Transverse colon (tissue), 4 donors: ENCODE data around the gene NCDN. TPM values are rescaled to one million over a fixed set of nuclear protein-coding genes. Genes with fewer than 3 reads are reported as not detected.

Experiments
- DNase-seq: peaks from one replicate; pipeline ENCODE4 v3.0.0-alpha.2; 2019
- H3K27ac ChIP-seq, 4 donors: fragments of 200-600 bp; sonication (generic); 2 replicates each; pipeline ENCODE4 v1.5.1; 2016 to 2018; ENCODE audit warnings: inconsistent platforms in 4 of 4
- H3K27me3 ChIP-seq: fragments of 200-600 bp; sonication (generic); 2 replicates; pipeline ENCODE4 v1.5.1; 2017; ENCODE audit warnings: inconsistent platforms
- H3K36me3 ChIP-seq, 4 donors: fragments of 200-600 bp; sonication (generic); 2 replicates each; pipeline ENCODE4 v1.5.1; 2017 to 2019; ENCODE audit warnings: inconsistent platforms in 4 of 4
- H3K4me1 ChIP-seq, 4 donors: fragments of 200-600 bp; sonication (generic); 2 replicates each; pipeline ENCODE4 v1.5.1; 2017 to 2020; ENCODE audit warnings: inconsistent platforms in 4 of 4
- H3K4me3 ChIP-seq, 4 donors: fragments of 200-600 bp; sonication (generic); 1 replicate in 1 of 4; 2 replicates in 3 of 4; pipeline versions ENCODE4 v1.5.1 to v1.6.1; 2017 to 2019; ENCODE audit warnings: inconsistent platforms in 4 of 4
- H3K9me3 ChIP-seq, 2 donors: fragments of 200-600 bp; sonication (generic); 2 replicates each; pipeline ENCODE4 v1.5.1; 2017 to 2019; ENCODE audit warnings: inconsistent platforms in 2 of 2
- EP300 ChIP-seq: sonication (generic); formaldehyde crosslinking; IDR thresholded peaks from one replicate; pipeline ENCODE4 v1.6.1; 2017; ENCODE audit warnings: antibody characterized with exemption, low read depth
- POLR2A ChIP-seq: fragments of 450-650 bp; IDR thresholded peaks from one replicate; pipeline ENCODE4 v1.6.1; 2016; ENCODE audit warnings: antibody characterized with exemption, mild to moderate bottlenecking, moderate library complexity
- POLR2AphosphoS5 ChIP-seq, 3 donors: sonication (generic); formaldehyde crosslinking; IDR thresholded peaks; one replicate each; pipeline ENCODE4 v1.6.1; 2016; ENCODE audit warnings: antibody characterized with exemption in 3 of 3
- WGBS, 2 donors: methylation state at CpG; one replicate each; pipeline ENCODE4 v1.1.5; 2018; ENCODE audit warnings: low coverage in 1 of 2; 5-methylcytosine and 5-hydroxymethylcytosine counted together
- in situ Hi-C, 4 donors: fragments of 200-750 bp; cut with MboI; loops; one replicate each; pipeline versions ENCODE4 v1.15.0 to v1.15.1; 2017; ENCODE audit warnings: low sequenced_read_pairs in 3 of 4, low pct_ligation_motif_present in 1 of 4, low pct_unique_long_range_greater_than_20kb in 1 of 4
- intact Hi-C: fragments of 100-400 bp; cut with DNase I; formaldehyde crosslinking; loops from one replicate; pipeline ENCODE4 v1.15.1; 2023; ENCODE audit warnings: low total_unique reads
- total RNA-seq, 4 donors: library from RNA; depleted of rRNA; stranded (reverse); fragments of >200 nt; gene quantifications; one replicate each; pipeline ENCODE4 v1.1.0, GENCODE V29; 2016
- TF ChIP-seq, protein P1 (sequence below), 5 experiments: fragments of 200-600 bp in 3 of 5; fragments of 450-650 bp in 2 of 5; sonication (generic) in 3 of 5; IDR thresholded peaks; 1 replicate in 2 of 5; 2 replicates in 3 of 5; pipeline ENCODE4 v1.5.1; 2016 to 2017; ENCODE audit warnings: antibody characterized with exemption in 5 of 5, inconsistent platforms in 3 of 5, mild to moderate bottlenecking in 2 of 5, moderate library complexity in 1 of 5

The NCDN gene
- total RNA-seq, 4 donors from 2014 or later, result 6.7 to 11.3 (median 9.5) TPM

DNA sequence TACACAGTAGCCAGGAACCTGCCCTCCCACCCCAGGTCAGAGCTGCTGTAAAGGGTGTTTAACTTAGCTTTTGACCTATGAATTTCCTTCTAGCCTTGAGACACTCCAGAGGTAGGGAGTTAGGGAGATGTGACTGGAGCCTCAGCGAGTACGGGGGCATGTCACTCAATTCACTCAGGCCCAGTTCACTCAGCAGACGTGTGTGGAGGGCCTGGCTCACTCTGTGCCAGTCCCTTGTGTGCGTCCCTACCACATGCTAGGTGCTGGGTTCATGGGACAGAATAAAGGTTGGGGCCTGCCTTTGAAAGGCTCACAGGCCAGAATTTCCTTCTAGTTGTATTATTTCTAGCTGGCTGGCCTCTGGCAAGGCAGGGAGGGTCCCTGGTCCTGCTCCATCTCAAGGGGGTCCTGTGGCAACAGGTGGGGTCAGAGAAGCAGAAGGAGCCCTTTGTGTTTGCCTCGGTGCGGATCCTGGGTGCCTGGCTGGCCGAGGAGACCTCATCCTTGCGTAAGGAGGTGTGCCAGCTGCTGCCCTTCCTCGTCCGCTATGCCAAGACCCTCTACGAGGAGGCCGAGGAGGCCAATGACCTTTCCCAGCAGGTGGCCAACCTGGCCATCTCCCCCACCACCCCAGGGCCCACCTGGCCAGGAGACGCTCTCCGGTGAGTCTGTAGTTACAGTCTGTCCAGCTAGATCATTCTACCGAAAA lies 4.5 kb downstream of the NCDN start:
- intact Hi-C loops (loop anchor here (5.0 kb wide), 1 partner anchor 110 kb away; no protein-coding TSS in a partner anchor), in situ Hi-C loops (loop anchor here in 3 of 4 donors (5.0 to 25.0 kb wide), 5 partner anchors 100 to 375 kb away; partner anchors contain the start of gene SFPQ (in 2 of the 3))
- no peaks in the 10 kb centered on the region for H3K36me3 ChIP-seq
- H3K4me1 ChIP-seq, result peaks cover 5 to 13% (median 9%) of the 10 kb centered on the region in 4 donors
- WGBS, 2 donors, result 97% methylated on average over 11 of the region's 15 CpGs; no CpG with 5 or more reads in 1 of the 2 donors
- no peak for DNase-seq
- H3K4me3 ChIP-seq, result no peak overlapping the region
- H3K9me3 ChIP-seq, result no peaks in the 10 kb centered on the region
- TF ChIP-seq POLR2AphosphoS5 (IDR thresholded peaks at IDR 0.05) (no peak), POLR2A (no peak), EP300 (no peak)
- TF ChIP-seq, protein P1, sequence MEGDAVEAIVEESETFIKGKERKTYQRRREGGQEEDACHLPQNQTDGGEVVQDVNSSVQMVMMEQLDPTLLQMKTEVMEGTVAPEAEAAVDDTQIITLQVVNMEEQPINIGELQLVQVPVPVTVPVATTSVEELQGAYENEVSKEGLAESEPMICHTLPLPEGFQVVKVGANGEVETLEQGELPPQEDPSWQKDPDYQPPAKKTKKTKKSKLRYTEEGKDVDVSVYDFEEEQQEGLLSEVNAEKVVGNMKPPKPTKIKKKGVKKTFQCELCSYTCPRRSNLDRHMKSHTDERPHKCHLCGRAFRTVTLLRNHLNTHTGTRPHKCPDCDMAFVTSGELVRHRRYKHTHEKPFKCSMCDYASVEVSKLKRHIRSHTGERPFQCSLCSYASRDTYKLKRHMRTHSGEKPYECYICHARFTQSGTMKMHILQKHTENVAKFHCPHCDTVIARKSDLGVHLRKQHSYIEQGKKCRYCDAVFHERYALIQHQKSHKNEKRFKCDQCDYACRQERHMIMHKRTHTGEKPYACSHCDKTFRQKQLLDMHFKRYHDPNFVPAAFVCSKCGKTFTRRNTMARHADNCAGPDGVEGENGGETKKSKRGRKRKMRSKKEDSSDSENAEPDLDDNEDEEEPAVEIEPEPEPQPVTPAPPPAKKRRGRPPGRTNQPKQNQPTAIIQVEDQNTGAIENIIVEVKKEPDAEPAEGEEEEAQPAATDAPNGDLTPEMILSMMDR (IDR thresholded peaks at IDR 0.05), result no peak
- H3K27ac ChIP-seq, result no peak overlapping the region
- H3K27me3 ChIP-seq, result no peaks in the 10 kb centered on the region

DNA sequence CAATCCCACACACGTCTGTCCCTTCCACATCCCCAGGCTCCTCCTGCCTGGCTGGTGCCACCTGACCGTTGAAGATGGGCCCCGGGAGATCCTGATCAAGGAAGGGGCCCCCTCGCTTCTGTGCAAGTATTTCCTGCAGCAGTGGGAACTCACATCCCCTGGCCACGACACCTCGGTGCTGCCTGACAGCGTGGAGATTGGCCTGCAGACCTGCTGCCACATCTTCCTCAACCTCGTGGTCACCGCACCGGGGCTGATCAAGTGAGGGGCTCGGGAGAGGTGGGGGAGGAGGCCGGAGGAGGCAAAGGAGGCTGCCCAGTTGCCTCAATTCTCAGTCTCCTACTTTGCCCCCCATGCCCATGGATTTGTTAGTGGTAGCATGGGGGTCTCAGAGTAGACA lies 5.6 kb downstream of the NCDN start:
- WGBS, 2 donors, result 68 to 82% methylated on average over 4 to 12 of the region's 12 CpGs
- intact Hi-C loops (loop anchor here (5.0 kb wide), 1 partner anchor 111 kb away; no protein-coding TSS in a partner anchor), in situ Hi-C loops (loop anchor here in 3 of 4 donors (5.0 to 25.0 kb wide), 5 partner anchors 101 to 376 kb away; partner anchors contain the start of gene SFPQ (in 2 of the 3))
- TF ChIP-seq EP300, result no peak
- TF ChIP-seq POLR2A, result no peak
- TF ChIP-seq, protein P1 (IDR thresholded peaks at IDR 0.05), result no peak
- no peak for TF ChIP-seq POLR2AphosphoS5 (IDR thresholded peaks at IDR 0.05)
- no peak overlapping the region for H3K4me3 ChIP-seq
- H3K4me1 ChIP-seq, result peaks cover 3 to 10% (median 7%) of the 10 kb centered on the region in 4 donors
- no peak for DNase-seq
- H3K9me3 ChIP-seq, result no peaks in the 10 kb centered on the region
- no peaks in the 10 kb centered on the region for H3K36me3 ChIP-seq
- no peaks in the 10 kb centered on the region for H3K27me3 ChIP-seq
- H3K27ac ChIP-seq, result no peak overlapping the region

DNA sequence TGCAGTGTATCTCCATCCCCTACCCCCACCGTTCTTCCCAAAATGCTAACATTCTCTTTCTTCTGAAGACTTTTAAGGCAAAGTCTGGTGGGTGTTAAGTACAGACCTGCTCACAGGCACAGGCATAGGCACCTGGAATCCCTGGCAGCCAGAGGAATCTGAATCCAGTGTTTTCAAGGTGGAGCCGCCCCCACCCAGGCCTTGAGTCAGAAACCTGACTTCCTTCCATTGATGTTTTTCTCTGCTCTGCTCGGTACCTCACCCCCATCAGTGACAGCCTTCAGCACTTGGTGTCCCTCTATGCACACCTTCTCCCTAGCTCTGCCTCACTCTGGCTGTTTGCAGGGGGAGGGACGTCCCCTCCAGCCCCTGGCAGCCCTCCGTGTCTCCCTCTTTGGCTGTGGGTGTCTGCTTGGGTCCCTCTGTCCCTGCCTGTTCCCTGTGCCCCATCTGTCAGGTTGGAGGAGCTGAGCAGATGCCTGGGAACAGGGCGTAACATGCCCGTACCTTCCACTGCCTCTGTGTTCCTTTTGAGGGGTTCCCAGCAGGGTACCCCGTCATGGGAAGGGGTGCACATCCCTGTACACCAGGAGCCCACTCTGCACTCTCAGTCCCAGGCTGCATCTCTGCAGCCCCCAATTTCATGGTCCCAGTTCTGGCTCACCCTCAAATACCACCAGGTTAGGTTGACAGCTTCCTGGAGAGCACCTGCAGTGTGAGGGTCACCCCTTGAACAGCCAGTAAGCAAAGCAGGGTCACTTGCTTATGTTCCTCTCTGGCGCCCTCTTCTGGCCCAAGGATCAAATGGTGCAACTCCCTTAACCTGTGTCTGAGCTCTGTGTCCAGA lies 6.7 kb downstream of the NCDN start:
- in situ Hi-C loops, result loop anchor here in 3 of 4 donors (5.0 to 25.0 kb wide), 5 partner anchors 102 to 377 kb away; partner anchors contain the start of gene SFPQ (in 2 of the 3)
- Histone ChIP-seq H3K4me3 (no peak overlapping the region), H3K27ac (no peak overlapping the region), H3K36me3 (no peaks in the 10 kb centered on the region), H3K9me3 (no peaks in the 10 kb centered on the region), H3K4me1 (no peaks in the 10 kb centered on the region), H3K27me3 (no peaks in the 10 kb centered on the region)
- peak; percentile 80 for DNase-seq
- TF ChIP-seq EP300, result no peak
- TF ChIP-seq, protein P1 (IDR thresholded peaks at IDR 0.05), result peak; percentile 64 to 83 (median 75)
- intact Hi-C loops, result loop anchor here (5.0 kb wide), 1 partner anchor 112 kb away; no protein-coding TSS in a partner anchor
- 76 to 87% methylated on average over 3 to 9 of the region's 9 CpGs for WGBS, 2 donors
